GM20431 (cell line): Measurements from ENCODE around the gene BICD1.
"Not testable (repeated sequence)": the region's sequence is repeated elsewhere in the genome, so short reads cannot be mapped to it uniquely, and the experiment has no call there.

Experiments used
- in situ Hi-C: fragments of 300-500 bp; cut with MseI, MboI; formaldehyde crosslinking; loops from one replicate; pipeline ENCODE4 v1.15.0; 2020; ENCODE audit warnings: low sequenced_read_pairs; ENCODE audit not compliant: unreplicated experiment

BICD1 gene

GRCh38 chr12:32106517-32107358 is at the start of gene BICD1:
TSS of gene BICD1 (plus strand) at chr12:32106847. CDS start at chr12:32107332, 485 bp downstream.
- in situ Hi-C loops, result no loop called here

DNA sequence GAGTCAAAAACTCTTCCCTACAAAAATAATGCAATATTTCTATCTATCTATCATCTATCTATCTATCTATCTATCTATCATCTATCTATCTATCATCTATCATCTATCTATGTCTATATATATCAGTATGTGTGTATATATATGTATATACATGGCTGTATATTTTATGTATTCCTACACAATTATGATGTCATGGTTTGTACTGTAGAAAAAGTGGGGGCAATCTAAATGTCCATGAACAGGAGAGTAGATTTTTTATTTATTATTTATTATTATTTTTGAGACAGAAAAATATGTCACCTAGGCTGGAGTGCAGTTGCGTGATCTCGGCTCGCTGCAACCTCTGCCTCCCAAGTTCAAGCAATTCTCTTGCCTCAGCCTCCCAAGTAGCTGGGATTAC is 45.6 kb upstream of the BICD1 start:
- in situ Hi-C loops, result loop anchor here (10.0 kb wide), 1 partner anchor 244 kb away; no protein-coding TSS in a partner anchor

DNA sequence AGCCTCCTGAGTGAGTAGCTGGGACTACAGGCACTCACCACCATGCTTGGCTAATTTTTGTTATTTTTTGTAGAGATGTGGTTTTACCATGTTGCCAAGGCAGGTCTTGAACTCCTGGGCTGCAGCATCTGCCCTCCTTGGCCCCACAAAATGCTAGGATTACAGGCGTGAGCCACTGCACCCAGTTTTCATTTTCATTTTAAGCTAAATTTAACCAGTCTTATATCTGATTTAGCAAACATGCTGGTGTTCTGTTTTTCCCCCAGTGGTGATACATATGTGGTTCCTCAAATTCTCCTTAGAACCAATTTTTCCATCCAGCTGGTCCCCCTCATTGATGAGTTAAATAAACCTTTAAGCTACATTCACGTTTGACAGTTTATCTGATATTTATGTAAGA is 43.8 kb upstream of the BICD1 start:
- in situ Hi-C loops, result loop anchor here (10.0 kb wide), 1 partner anchor 242 kb away; no protein-coding TSS in a partner anchor

- in situ Hi-C loops, result loop anchor here (10.0 kb wide), 1 partner anchor 241 kb away; no protein-coding TSS in a partner anchor
Measured at GRCh38 chr12:32063796-32064195, 42.9 kb upstream of the BICD1 start.

DNA sequence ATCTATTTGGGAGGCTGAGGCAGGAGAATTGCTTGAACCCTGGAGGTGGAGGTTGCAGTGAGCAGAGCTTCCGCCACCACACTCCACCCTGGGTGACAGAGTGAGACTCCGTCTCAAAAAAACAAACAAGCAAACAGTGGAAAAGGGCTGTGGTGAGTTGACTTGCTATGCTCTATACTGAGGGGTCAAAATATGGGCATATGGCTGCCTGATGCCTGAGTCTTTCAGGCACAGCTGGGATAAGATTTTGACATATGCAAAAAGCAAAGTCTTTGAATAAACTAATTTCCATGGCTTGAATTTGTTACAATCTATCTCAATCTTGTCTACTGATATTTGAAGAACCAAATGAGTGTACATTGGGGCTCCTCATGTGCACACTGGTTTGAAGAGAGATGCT is 40.4 kb upstream of the BICD1 start:
- in situ Hi-C loops, result loop anchor here (10.0 kb wide), 1 partner anchor 239 kb away; no protein-coding TSS in a partner anchor

DNA sequence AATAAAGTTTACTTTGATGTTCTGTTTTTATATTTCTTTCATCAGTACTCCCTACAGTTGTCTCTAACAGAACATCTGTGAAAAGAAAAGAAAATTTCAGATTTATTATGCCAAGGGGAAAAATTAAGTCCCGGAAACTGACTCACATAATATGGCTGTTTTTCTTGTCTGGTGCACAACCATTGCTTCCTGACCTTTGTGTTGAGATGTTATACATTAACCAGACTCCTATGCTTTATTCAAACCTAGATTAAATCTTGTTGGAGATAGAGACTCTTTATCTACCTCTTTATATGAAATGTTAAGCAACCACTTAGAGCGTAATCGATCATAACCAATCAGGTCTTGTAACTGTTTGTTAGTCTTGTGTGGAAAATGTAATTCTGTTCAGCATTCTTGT is 37.6 kb upstream of the BICD1 start:
- in situ Hi-C loops, result loop anchor here (10.0 kb wide), 1 partner anchor 236 kb away; no protein-coding TSS in a partner anchor

DNA sequence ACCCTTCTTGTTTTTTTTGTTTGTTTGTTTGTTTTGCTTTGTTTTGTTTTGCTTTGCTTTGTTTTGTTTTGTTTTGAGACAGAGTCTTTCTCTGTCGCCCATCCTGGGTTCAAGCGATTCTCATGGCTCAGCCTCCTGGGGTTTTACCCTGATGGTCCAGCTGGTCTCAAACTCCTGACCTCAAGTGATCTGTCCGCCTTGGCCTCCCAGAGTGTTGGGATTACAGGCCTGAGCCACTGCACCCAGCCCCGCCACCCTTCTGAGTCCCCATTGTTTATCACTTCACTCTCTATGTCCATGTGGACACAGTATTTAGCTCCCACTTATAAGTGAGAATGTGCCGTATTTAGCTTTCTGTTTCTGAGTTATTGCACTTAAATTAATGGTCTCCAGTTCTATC is 36.9 kb upstream of the BICD1 start:
- in situ Hi-C loops, result loop anchor here (10.0 kb wide), 1 partner anchor 235 kb away; no protein-coding TSS in a partner anchor

GRCh38 chr12:32070370-32070769 is 36.3 kb upstream of the BICD1 start:
- in situ Hi-C loops, result no loop called here

- in situ Hi-C loops, result no loop called here
Measured at GRCh38 chr12:32072102-32072501, 34.5 kb upstream of the BICD1 start.

GRCh38 chr12:32074432-32074831 is 32.2 kb upstream of the BICD1 start:
- in situ Hi-C loops, result no loop called here

GRCh38 chr12:32076941-32077340 is 29.7 kb upstream of the BICD1 start:
- in situ Hi-C loops, result no loop called here

DNA sequence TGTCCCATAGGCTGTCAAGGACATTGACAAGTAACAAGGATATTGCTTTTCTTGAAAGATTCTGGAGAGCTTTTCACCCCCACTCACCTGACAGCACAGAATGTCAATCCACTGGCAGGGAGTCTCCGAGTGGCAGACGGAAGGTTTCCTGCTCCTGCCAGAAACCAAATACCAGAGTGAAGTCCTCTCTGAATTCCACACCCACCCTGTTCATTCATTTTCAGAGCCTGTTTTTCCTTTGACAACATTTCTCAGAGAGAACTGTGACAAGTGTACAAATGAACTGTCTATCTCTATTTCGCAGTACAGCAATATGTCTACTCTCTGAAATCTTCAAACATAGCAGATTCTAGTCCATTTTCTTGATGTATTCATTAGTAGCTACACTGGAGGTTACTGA is 26.2 kb upstream of the BICD1 start:
- in situ Hi-C loops, result no loop called here

DNA sequence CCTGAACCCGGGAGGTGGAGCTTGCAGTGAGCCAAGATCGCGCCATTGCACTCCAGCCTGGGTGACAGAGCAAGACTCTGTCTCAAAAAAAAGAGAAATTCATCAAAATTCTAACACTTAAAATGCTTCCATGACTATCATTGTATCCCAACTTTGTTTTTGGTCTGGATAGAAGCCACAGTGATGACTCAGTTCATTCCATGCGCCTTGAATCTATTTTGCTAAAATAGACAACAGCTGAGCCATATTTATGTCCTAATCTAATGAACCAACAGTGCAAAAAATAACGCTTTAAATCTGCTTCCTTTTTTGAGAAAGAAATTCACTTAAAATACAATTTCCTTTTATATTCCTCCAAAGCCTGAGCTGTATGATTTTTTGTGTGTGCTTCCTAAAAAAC is 23.2 kb upstream of the BICD1 start:
- in situ Hi-C loops, result no loop called here

- in situ Hi-C loops, result no loop called here
Measured at GRCh38 chr12:32084017-32084688, 22.5 kb upstream of the BICD1 start.

DNA sequence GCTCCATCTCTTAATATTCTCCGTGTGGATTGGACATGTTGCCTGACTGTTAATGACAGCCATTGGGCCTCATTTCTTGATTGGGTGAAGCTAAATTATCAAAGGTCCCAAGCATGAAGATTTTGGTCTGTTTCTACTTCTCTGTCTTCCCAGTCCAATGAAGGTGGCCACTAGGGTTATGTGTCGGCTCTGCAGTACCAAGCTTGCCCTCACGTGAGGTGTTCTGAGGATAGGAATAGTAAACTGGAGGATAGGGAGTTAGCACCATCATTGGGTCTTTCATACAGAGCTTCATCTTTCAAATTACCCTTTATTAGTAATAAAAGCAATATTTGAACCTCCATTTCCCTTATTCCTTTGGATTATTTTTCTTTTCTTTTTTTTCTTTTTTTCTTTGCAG is 21.9 kb upstream of the BICD1 start:
- in situ Hi-C loops, result no loop called here

GRCh38 chr12:32087306-32087705 is 19.3 kb upstream of the BICD1 start:
- in situ Hi-C loops, result no loop called here

DNA sequence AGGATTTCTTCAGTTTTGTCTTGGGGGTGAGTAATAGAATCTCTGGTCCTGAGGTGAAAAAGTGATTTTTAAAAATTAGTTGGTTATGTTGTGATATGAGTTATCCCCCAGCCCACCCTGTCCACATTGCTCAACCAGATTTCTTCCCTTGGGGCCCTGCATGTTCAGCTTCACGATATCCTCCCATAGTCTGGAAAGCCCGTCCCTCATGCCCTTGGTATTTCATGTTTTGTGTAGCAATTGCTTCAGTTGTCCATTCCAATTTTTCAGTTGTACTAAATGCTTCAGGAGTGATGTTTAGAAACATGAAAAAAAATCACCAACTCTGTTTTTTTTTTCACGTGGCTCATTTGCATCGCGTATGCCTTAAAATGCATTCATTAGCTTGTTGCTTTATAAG is 17.5 kb upstream of the BICD1 start:
- in situ Hi-C loops, result no loop called here

GRCh38 chr12:32089586-32089985 is 17.1 kb upstream of the BICD1 start:
- in situ Hi-C loops, result no loop called here

- in situ Hi-C loops, result no loop called here
Measured at GRCh38 chr12:32091696-32092095, 15.0 kb upstream of the BICD1 start.

- in situ Hi-C loops, result no loop called here
Measured at GRCh38 chr12:32098112-32098511, 8.5 kb upstream of the BICD1 start.

DNA sequence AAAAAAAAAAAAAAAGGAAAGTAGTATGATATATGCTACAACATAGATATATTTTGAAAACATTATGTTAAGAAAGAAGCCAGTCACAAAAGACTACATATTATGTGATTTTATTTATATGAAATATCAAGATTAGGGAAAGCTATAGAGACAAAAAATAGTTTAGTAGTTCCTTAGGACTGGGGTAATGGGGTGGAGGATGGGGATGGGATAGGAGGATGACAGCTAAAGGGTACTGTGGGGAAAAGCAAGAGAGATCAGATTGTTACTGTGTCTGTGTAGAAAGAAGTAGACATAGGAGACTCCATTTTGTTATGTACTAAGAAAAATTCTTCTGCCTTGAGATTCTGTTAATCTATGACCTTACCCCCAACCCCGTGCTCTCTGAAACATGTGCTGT is 7.4 kb upstream of the BICD1 start:
- in situ Hi-C loops, result not testable (repeated sequence)
